PC-3 (cell line): ENCODE data around the gene CLDN34. TPM values are rescaled to one million over a fixed set of nuclear protein-coding genes. Genes with fewer than 3 reads are reported as not detected.

Source experiments
- ATAC-seq: fragments of 200-7000 bp; cut with Tn5 transposase; 2 replicates; pipeline ENCODE4 v1.9.1; 2020; ENCODE audit warnings: mild to moderate bottlenecking, moderate library complexity
- BruUV-seq: library from RNA; stranded (reverse); fragments of 400-500 nt; replicated peaks from 2 replicates; lab custom pipeline; 2021; lab: Mats Ljungman, UMichigan
- CTCF ChIA-PET: fragments of 300-600 bp; sonication (Branson Sonifier 250); formaldehyde crosslinking; loops from one replicate; lab custom pipeline; 2022; ENCODE audit warnings: antibody characterized with exemption; lab: Charles Lee
- POLR2A ChIA-PET: fragments of 300-600 bp; sonication (Branson Sonifier 250); formaldehyde crosslinking; loops from one replicate; lab custom pipeline; 2022; ENCODE audit warnings: antibody characterized with exemption; ENCODE audit not compliant: unreplicated experiment; lab: Charles Lee
- DNase-seq: peaks from one replicate; pipeline ENCODE4 v3.0.0-alpha.2; 2015
- H2AFZ ChIP-seq: fragments of 300-600 bp; sonication (generic); 2 replicates; pipeline ENCODE4 v1.6.0; 2016; ENCODE audit warnings: antibody characterized with exemption, low read length
- H3F3A ChIP-seq: fragments of 300-600 bp; sonication (generic); one replicate; pipeline ENCODE4 v1.6.0; 2017; ENCODE audit warnings: antibody characterized with exemption, low read length, control low read depth, mild to moderate bottlenecking; ENCODE audit not compliant: unreplicated experiment
- H3K27ac ChIP-seq: fragments of 300-600 bp; sonication (generic); 2 replicates; pipeline ENCODE4 v1.5.1; 2016; ENCODE audit warnings: mild to moderate bottlenecking, low read length
- H3K27me3 ChIP-seq: fragments of 300-600 bp; sonication (generic); 2 replicates; pipeline ENCODE4 v1.6.1; 2016; ENCODE audit warnings: low read length, mixed read lengths
- H3K36me3 ChIP-seq: fragments of 300-600 bp; sonication (generic); 2 replicates; pipeline ENCODE4 v1.6.1; 2016; ENCODE audit warnings: low read depth, mixed run types, low read length, mixed read lengths
- H3K4me1 ChIP-seq: fragments of 300-600 bp; sonication (generic); 2 replicates; pipeline ENCODE4 v1.5.1; 2016; ENCODE audit warnings: low read length; ENCODE audit not compliant: insufficient read depth
- H3K4me2 ChIP-seq: fragments of 300-600 bp; sonication (generic); 2 replicates; pipeline ENCODE4 v1.6.0; 2016; ENCODE audit warnings: low read length
- H3K4me3 ChIP-seq: fragments of 300-600 bp; sonication (generic); 2 replicates; pipeline ENCODE4 v1.5.1; 2016; ENCODE audit warnings: mild to moderate bottlenecking, low read length, mixed read lengths
- H3K79me2 ChIP-seq: fragments of 300-600 bp; sonication (generic); 2 replicates; pipeline ENCODE4 v1.6.1; 2017; ENCODE audit warnings: low read length, mixed read lengths
- H3K9ac ChIP-seq: fragments of 300-600 bp; sonication (generic); 2 replicates; pipeline ENCODE4 v1.6.0; 2016; ENCODE audit warnings: mild to moderate bottlenecking, low read length
- H3K9me2 ChIP-seq: fragments of 300-600 bp; sonication (generic); replicated peaks from 2 replicates; pipeline ENCODE4 v1.6.1; 2016; ENCODE audit warnings: mixed run types, low read length, mixed read lengths
- H3K9me3 ChIP-seq: fragments of 300-600 bp; sonication (generic); 2 replicates; pipeline ENCODE4 v1.6.1; 2016; ENCODE audit warnings: low read length, mixed read lengths
- H4K20me1 ChIP-seq: fragments of 300-600 bp; sonication (generic); 2 replicates; pipeline ENCODE4 v1.6.1; 2016; ENCODE audit warnings: low read length, mixed read lengths
- EZH2phosphoT487 ChIP-seq: fragments of 300-600 bp; sonication (generic); IDR thresholded peaks from 2 replicates; pipeline ENCODE4 v1.6.1; 2018; ENCODE audit warnings: mild to moderate bottlenecking, antibody characterized with exemption, low read length, borderline replicate concordance
- intact Hi-C: fragments of 100-400 bp; cut with micrococcal nuclease; formaldehyde crosslinking; loops from 2 replicates; pipeline ENCODE4 v1.9.0; 2023
- total RNA-seq: library from RNA; depleted of rRNA; stranded (reverse); fragments of >200 nt; gene quantifications from 2 replicates; pipeline ENCODE4 v1.2.3, GENCODE V29; 2014; rRNA removed
- TF ChIP-seq, protein P1 (sequence below): fragments of 300-600 bp; sonication (generic); conservative IDR thresholded peaks from 2 replicates; pipeline ENCODE4 v1.5.1; 2017; ENCODE audit warnings: antibody characterized with exemption, low read depth, mild to moderate bottlenecking, low read length

CLDN34 gene
- total RNA-seq, 1 experiment from 2014 or later, result 0.66 TPM

DNA sequence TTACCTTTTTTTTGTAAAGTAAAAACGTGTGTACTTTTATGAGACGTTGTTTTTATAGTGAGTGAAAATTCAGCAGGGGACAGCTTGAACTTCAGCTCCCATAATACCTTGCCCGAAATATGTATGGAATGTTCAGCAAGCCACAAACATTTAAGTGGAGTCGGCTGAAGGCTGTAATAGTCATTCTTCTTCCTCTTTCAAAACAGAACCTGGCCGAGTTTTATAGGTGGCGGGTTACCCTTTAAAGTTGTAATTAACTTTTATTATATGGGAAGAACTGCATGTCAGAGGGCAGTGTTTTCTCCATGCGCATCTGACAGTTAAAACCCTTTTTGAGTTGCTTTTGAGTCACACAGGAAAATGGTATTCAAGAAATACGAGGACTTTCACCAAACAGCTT, 50.7 kb downstream of the CLDN34 start:
- Histone ChIP-seq H3K4me1 (peaks cover 25% of the 10 kb centered on the region), H3K27ac (peak overlapping the region; percentile 29; the same call in 1 of the 2 replicates), H3K36me3 (no peaks in the 10 kb centered on the region), H4K20me1 (peaks cover 7% of the 10 kb centered on the region; the same call in 1 of the 2 replicates), H3K9me2 (no peaks in the 10 kb centered on the region), H3F3A (no peaks in the 10 kb centered on the region), H3K79me2 (peaks cover 72% of the 10 kb centered on the region), H2AFZ (no peak overlapping the region), H3K4me2 (peak overlapping the region; percentile 80), H3K27me3 (no peaks in the 10 kb centered on the region), H3K4me3 (peak overlapping the region; percentile 78), H3K9ac (no peak overlapping the region), H3K9me3 (no peaks in the 10 kb centered on the region)
- intact Hi-C loops, result loop anchor here (1.0 to 5.0 kb wide), 3 partner anchors 10 to 99 kb away; no protein-coding TSS in a partner anchor
- CTCF ChIA-PET, result interaction anchor here (0.5 to 1.1 kb wide), 2 partner anchors 30 to 60 kb away, joined by 3 to 4 read pairs; no protein-coding TSS in a partner anchor
- ATAC-seq (peak; percentile 39), DNase-seq (peak; percentile 92)
- no peak for TF ChIP-seq EZH2phosphoT487
- TF ChIP-seq, protein P1, sequence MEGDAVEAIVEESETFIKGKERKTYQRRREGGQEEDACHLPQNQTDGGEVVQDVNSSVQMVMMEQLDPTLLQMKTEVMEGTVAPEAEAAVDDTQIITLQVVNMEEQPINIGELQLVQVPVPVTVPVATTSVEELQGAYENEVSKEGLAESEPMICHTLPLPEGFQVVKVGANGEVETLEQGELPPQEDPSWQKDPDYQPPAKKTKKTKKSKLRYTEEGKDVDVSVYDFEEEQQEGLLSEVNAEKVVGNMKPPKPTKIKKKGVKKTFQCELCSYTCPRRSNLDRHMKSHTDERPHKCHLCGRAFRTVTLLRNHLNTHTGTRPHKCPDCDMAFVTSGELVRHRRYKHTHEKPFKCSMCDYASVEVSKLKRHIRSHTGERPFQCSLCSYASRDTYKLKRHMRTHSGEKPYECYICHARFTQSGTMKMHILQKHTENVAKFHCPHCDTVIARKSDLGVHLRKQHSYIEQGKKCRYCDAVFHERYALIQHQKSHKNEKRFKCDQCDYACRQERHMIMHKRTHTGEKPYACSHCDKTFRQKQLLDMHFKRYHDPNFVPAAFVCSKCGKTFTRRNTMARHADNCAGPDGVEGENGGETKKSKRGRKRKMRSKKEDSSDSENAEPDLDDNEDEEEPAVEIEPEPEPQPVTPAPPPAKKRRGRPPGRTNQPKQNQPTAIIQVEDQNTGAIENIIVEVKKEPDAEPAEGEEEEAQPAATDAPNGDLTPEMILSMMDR, result peak; percentile 25; the same call in 1 of the 2 replicates
- POLR2A ChIA-PET, result no interaction called here
- BruUV-seq, result no TSS peak

Other genes with a start within 250 kb of the CLDN34 start
- 0.47 and 0.52 TPM in 2 replicates for gene GPR143, start 201.5 kb upstream of the CLDN34 start, total RNA-seq
- gene SHROOM2, start 180.9 kb upstream of the CLDN34 start, total RNA-seq, result 6.5 and 8.6 TPM in 2 replicates
- 13.7 and 16.3 TPM in 2 replicates for gene CLCN4, start 189.6 kb downstream of the CLDN34 start, total RNA-seq